MCF 10A (cell line): Measurements from ENCODE around the gene PLXNC1. TPM values are rescaled to one million over a fixed set of nuclear protein-coding genes. Genes with fewer than 3 reads are reported as not detected.

Source experiments
- BruUV-seq: library from RNA; stranded (reverse); fragments of 400-500 nt; replicated peaks from 2 replicates; lab custom pipeline; 2021; lab: Mats Ljungman, UMichigan
- CTCF ChIA-PET: fragments of 300-600 bp; sonication (Branson Sonifier 250); formaldehyde crosslinking; extraction: SDS; loops from one replicate; lab custom pipeline; 2021; ENCODE audit warnings: antibody characterized with exemption, inconsistent platforms; lab: Yijun Ruan, JAX
- POLR2A ChIA-PET: fragments of 300-600, 350-650 bp; sonication (Branson Sonifier 250); formaldehyde crosslinking; extraction: SDS; loops from one replicate; lab custom pipeline; 2020; ENCODE audit warnings: antibody characterized with exemption, inconsistent platforms; lab: Yijun Ruan, JAX
- DNase-seq: peaks from one replicate; pipeline ENCODE4 v3.0.0-alpha.2; 2018; ENCODE audit not compliant: unreplicated experiment
- H3K27ac Mint-ChIP-seq: one replicate; pipeline ENCODE4 v1.8.0; 2022; ENCODE audit warnings: mild to moderate bottlenecking, low read depth, mixed read lengths; ENCODE audit not compliant: unreplicated experiment
- H3K27me3 Mint-ChIP-seq: one replicate; pipeline ENCODE4 v1.8.0; 2022; ENCODE audit warnings: mixed read lengths; ENCODE audit not compliant: insufficient read depth, unreplicated experiment
- H3K36me3 Mint-ChIP-seq: one replicate; pipeline ENCODE4 v1.8.0; 2022; ENCODE audit warnings: mild to moderate bottlenecking, moderate library complexity, mixed read lengths; ENCODE audit not compliant: insufficient read depth, unreplicated experiment
- H3K4me1 Mint-ChIP-seq: one replicate; pipeline ENCODE4 v1.8.0; 2022; ENCODE audit warnings: mixed read lengths; ENCODE audit not compliant: insufficient read depth, unreplicated experiment
- H3K4me3 Mint-ChIP-seq: one replicate; pipeline ENCODE4 v1.8.0; 2022; ENCODE audit warnings: mild to moderate bottlenecking, moderate library complexity, mixed read lengths; ENCODE audit not compliant: unreplicated experiment
- H3K9me3 Mint-ChIP-seq: one replicate; pipeline ENCODE4 v1.8.0; 2022; ENCODE audit warnings: mixed read lengths; ENCODE audit not compliant: unreplicated experiment
- intact Hi-C: fragments of 100-400 bp; cut with micrococcal nuclease; formaldehyde crosslinking; loops from 2 replicates; pipeline ENCODE4 v1.14.1; 2022
- total RNA-seq: library from RNA; stranded (reverse); gene quantifications from 2 replicates; pipeline ENCODE4 v1.2.3, GENCODE V29; 2022
- TF ChIP-seq, protein P1 (sequence below): fragments of 200-600 bp; IDR thresholded peaks from one replicate; pipeline ENCODE4 v1.8.0; 2022; ENCODE audit warnings: antibody characterized with exemption, mild to moderate bottlenecking; ENCODE audit not compliant: unreplicated experiment

The PLXNC1 gene
- total RNA-seq, 1 experiment from 2014 or later = 2.4 TPM

DNA sequence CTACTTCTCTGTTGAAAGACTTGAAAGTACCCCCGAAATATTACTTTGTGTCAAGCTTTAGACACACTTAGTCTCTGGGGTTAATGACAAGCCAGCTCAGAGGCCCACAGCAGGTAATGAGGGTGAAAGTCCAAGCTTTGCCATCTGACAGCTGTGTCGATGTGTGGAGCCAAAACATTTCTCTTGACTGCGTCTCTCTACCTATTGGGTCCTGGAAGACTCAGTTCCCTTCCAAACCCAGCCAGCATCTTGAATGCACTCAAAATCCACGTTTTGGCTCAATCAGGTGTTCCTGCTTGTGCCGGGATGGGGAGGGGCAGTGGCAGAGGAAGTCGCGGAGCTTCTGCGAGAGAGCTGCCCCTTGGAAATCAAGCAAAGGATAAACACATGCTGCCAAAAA lies 3.2 kb downstream of the PLXNC1 start:
- Mint-ChIP-seq H3K4me3 (no peak overlapping the region), H3K27ac (no peak overlapping the region), H3K27me3 (peaks cover 51% of the 10 kb centered on the region), H3K36me3 (no peaks in the 10 kb centered on the region), H3K4me1 (no peaks in the 10 kb centered on the region), H3K9me3 (no peaks in the 10 kb centered on the region)
- ChIA-PET POLR2A (interaction anchor here (0.6 kb wide), 1 partner anchor 1378 kb away, joined by 3 read pairs; no protein-coding TSS in a partner anchor), CTCF (interaction anchor here (0.8 kb wide), 1 partner anchor 379 kb away, joined by 3 read pairs; no protein-coding TSS in a partner anchor)
- intact Hi-C loops = no loop called here
- no TSS peak for BruUV-seq
- TF ChIP-seq, protein P1, sequence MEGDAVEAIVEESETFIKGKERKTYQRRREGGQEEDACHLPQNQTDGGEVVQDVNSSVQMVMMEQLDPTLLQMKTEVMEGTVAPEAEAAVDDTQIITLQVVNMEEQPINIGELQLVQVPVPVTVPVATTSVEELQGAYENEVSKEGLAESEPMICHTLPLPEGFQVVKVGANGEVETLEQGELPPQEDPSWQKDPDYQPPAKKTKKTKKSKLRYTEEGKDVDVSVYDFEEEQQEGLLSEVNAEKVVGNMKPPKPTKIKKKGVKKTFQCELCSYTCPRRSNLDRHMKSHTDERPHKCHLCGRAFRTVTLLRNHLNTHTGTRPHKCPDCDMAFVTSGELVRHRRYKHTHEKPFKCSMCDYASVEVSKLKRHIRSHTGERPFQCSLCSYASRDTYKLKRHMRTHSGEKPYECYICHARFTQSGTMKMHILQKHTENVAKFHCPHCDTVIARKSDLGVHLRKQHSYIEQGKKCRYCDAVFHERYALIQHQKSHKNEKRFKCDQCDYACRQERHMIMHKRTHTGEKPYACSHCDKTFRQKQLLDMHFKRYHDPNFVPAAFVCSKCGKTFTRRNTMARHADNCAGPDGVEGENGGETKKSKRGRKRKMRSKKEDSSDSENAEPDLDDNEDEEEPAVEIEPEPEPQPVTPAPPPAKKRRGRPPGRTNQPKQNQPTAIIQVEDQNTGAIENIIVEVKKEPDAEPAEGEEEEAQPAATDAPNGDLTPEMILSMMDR = no peak
- DNase-seq = no peak

DNA sequence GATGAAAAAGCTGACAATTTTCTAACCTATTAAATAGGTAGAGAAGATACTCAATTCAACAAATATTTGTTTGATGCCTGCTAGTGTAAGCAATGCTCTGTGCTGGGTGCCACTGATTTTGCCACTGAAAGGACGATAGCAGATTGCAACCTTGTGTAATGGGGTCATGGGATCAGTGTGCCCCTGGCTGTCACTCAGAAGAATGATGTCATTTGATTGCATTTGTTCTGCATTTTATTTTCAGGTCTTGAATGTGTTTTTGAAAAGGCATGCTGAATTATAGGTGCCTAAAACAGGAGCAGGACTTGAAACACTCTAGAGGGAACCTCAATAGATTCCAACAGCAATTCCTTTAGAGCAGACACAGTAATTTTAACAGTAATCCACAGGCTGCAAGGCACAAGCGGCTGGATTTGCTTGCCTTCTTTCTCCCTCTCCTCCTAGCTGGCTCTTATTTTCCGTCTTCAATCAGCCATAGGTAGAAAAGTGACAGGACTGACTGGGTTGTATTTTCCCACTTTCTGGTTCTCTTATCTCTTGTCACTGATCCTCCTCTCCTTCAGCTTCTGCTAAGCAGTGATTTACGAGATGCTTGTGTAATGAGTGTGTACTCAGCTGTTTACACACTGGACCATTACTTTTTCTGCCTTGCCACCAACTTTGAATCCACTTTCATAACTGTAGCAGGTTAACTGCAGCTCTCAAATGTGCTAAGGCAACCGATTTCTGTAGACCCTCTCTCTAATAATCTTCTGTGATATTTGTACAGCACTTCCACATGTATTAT lies 4.1 kb downstream of the PLXNC1 start:
- Mint-ChIP-seq H3K27me3 (peaks cover 42% of the 10 kb centered on the region), H3K36me3 (no peaks in the 10 kb centered on the region), H3K27ac (no peak overlapping the region), H3K4me3 (no peak overlapping the region), H3K4me1 (no peaks in the 10 kb centered on the region), H3K9me3 (no peaks in the 10 kb centered on the region)
- DNase-seq = no peak
- TF ChIP-seq, protein P1 = no peak
- CTCF ChIA-PET = interaction anchor here (0.8 kb wide), 1 partner anchor 378 kb away, joined by 3 read pairs; no protein-coding TSS in a partner anchor
- POLR2A ChIA-PET = no interaction called here
- intact Hi-C loops = no loop called here
- no TSS peak for BruUV-seq

DNA sequence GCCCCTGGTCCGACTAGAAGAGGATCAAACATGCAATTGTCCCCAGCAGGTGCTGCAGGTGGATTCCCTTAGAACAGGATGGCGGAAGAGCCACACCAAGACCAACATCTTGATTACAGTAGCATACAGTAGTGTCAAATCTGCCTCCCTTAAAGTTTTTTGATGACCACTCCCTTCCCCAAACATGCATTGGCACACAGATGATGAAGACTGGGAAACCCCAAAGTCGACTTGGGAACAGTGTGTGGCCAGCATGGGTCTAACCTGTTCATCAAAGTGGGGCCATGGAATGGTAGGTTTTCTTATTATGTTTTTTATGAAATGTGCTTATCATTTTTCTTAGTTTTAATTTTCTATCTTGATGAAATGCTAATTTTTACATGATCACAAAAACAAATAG lies 8.8 kb downstream of the PLXNC1 start:
- DNase-seq = no peak
- ChIA-PET POLR2A (no interaction called here), CTCF (no interaction called here)
- H3K27ac Mint-ChIP-seq = no peak overlapping the region
- peaks cover 4% of the 10 kb centered on the region for H3K9me3 Mint-ChIP-seq
- no peak overlapping the region for H3K4me3 Mint-ChIP-seq
- no TSS peak for BruUV-seq
- H3K27me3 Mint-ChIP-seq = peaks cover 17% of the 10 kb centered on the region
- no peaks in the 10 kb centered on the region for H3K36me3 Mint-ChIP-seq
- H3K4me1 Mint-ChIP-seq = no peaks in the 10 kb centered on the region
- intact Hi-C loops = no loop called here
- TF ChIP-seq, protein P1 = no peak

DNA sequence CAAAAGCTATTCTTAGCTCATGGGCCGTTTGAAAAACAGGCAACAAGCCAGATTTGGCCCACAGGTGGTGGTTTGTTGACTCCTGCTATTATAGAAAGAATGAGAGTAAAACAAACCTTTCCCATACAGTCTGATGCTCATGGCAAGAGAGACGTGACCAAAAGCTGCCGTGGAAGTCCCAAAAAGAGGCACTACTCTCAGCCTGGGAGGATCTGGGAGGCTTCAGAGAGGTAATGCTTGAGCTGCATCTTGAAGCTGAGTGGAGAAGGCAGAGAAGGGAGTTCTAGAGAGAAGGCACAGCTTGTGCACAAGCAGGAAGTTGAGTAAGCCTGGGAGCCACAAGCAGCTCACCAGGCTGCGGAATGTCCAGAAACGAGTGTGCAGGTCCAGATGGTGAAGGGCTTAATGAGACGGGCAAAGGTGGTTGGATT lies 9.6 kb downstream of the PLXNC1 start:
- no peaks in the 10 kb centered on the region for H3K4me1 Mint-ChIP-seq
- no peaks in the 10 kb centered on the region for H3K36me3 Mint-ChIP-seq
- peaks cover 5% of the 10 kb centered on the region for H3K9me3 Mint-ChIP-seq
- TF ChIP-seq, protein P1 = no peak
- POLR2A ChIA-PET = no interaction called here
- peaks cover 9% of the 10 kb centered on the region for H3K27me3 Mint-ChIP-seq
- BruUV-seq = no TSS peak
- no peak overlapping the region for H3K4me3 Mint-ChIP-seq
- CTCF ChIA-PET = interaction anchor here (0.7 kb wide), 1 partner anchor 32 kb away, joined by 4 read pairs; no protein-coding TSS in a partner anchor
- DNase-seq = no peak
- H3K27ac Mint-ChIP-seq = no peak overlapping the region
- intact Hi-C loops = no loop called here
